ENCODE data around the gene LRRC41. TPM values are rescaled to one million over a fixed set of nuclear protein-coding genes. Genes with fewer than 3 reads are reported as not detected.

LRRC41 gene
- 95.3 and 121 TPM in 2 replicates for total RNA-seq

GRCh38 chr1:46303038-46303871 is at the start of gene LRRC41, which contains the start of gene UQCRH:
Gene LRRC41 (minus strand): TSS chr1:46303616. CDS start chr1:46303322, 294 bp downstream.
Gene UQCRH (plus strand): TSS chr1:46303698. CDS start chr1:46303767, 69 bp downstream.

GRCh38 chr1:46340404-46341221 is 37.2 kb upstream of the LRRC41 start, which contains the start of gene NSUN4:
Gene NSUN4 (plus strand): TSS chr1:46340807. CDS start chr1:46340827, 20 bp downstream.

GRCh38 chr1:46247436-46248121 is 55.8 kb downstream of the LRRC41 start, which contains the start of gene RAD54L:
Gene RAD54L (plus strand): TSS chr1:46247763. CDS start chr1:46248406, 643 bp downstream.

Other genes with a start within 250 kb of the LRRC41 start
- gene PIK3R3, start 171.0 kb downstream of the LRRC41 start, total RNA-seq = 0.18 and 1.8 TPM in 2 replicates
- gene TSPAN1, start 128.5 kb downstream of the LRRC41 start, total RNA-seq = 0.49 TPM in 1 of 2 replicates, not detected in the other
- not detected in 2 replicates for gene P3R3URF, start 127.1 kb downstream of the LRRC41 start, total RNA-seq
- gene POMGNT1, start 105.2 kb downstream of the LRRC41 start, total RNA-seq = 37.2 and 42.8 TPM in 2 replicates
- gene LURAP1, start 100.3 kb downstream of the LRRC41 start, total RNA-seq = 1.1 and 2.9 TPM in 2 replicates
- 4.9 and 5.7 TPM in 2 replicates for gene RAD54L, start 55.9 kb downstream of the LRRC41 start, total RNA-seq
- 494 and 497 TPM in 2 replicates for gene UQCRH, start 82 bp upstream of the LRRC41 start, total RNA-seq
- gene NSUN4, start 37.2 kb upstream of the LRRC41 start, total RNA-seq = 9.1 and 11.4 TPM in 2 replicates
- gene FAAH, start 90.7 kb upstream of the LRRC41 start, total RNA-seq = 0.54 and 3.4 TPM in 2 replicates
- not detected in 2 replicates for gene DMBX1, start 186.2 kb upstream of the LRRC41 start, total RNA-seq
- gene KNCN, start 248.0 kb upstream of the LRRC41 start, total RNA-seq = not detected in 2 replicates

Measured in cardiac atrium fibroblast (primary cell).